ENCODE measurements around the gene NLRP5. TPM values are rescaled to one million over a fixed set of nuclear protein-coding genes. Genes with fewer than 3 reads are reported as not detected.

The NLRP5 gene
- total and polyA plus RNA-seq, 2 of the 8 experiments (the other 6 are each of a cell fraction or from before 2014, with no cell fraction given), result not detected

DNA sequence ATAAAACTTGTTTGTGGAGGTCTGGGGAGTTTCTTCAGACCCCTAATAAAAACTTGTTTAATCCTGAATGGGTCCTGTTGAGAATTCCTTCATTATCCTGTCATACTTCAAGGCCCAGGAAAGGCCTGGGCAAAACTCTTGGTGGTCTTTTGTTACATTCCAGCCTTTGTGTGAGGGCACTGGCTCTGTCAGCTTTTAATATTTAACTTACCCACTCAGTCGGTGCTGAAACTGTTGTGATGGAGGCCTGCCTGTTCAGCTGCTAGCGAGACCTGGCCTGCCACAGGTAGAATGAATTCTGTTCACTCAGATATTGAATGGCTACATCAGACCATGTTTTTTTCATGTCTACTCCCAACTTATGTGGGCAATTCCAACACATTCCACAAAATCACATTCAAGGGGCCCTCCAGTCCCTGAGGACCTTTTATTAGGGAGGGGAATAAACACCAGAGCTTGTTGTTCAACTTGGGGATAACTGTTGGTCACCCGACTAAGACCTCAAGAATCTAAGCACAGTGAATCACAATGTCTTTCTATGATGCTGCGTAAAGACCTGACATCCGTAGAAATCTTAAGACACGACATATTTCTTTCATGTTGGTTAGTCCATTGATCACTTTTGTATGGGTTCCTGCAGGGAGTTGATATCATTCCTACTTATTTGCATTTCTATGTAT is 26.4 kb upstream of the NLRP5 start:
- no peak overlapping the region for H3K14ac ChIP-seq (ENCODE audit: insufficient read length)
- H4K5ac ChIP-seq (ENCODE audit: insufficient read length, low read depth, low read length), result no peak overlapping the region
- no peaks in the 10 kb centered on the region for H3K27me3 ChIP-seq (replicated peaks in 1 of 4; ENCODE audit: control insufficient read depth in 3 of 4, extremely low read depth in 1 of 4, insufficient read depth in 3 of 4, low read length in 3 of 4)
- H3K56ac ChIP-seq (replicated peaks; ENCODE audit: insufficient read length, low read depth, low read length), result no peak overlapping the region
- DNase-seq (ENCODE audit: low read depth in 1 of 2, low spot score in 2 of 2) (no peak), FAIRE-seq (no peak)
- no peak overlapping the region for H3K4ac ChIP-seq (replicated peaks; ENCODE audit: insufficient read length, low read depth, low read length)
- H2BK120ac ChIP-seq (replicated peaks; ENCODE audit: low read depth, low read length), result no peak overlapping the region
- WGBS, 2 experiments (ENCODE audit: extremely low coverage in 1 of 2, insufficient coverage in 1 of 2, insufficient read length in 1 of 2, insufficient replicate concordance in 2 of 2, low coverage in 1 of 2, low lambda C conversion rate in 2 of 2, missing lambda C conversion rate in 1 of 2), result 80% methylated on average over 6 of the region's 6 CpGs; no CpG with 5 or more reads in 1 of the 2 experiments
- no peak overlapping the region for H3K23ac ChIP-seq (ENCODE audit: insufficient read length)
- no peak overlapping the region for H2BK15ac ChIP-seq (ENCODE audit: low read length)
- TF ChIP-seq NRF1 (IDR thresholded peaks at IDR 0.05; ENCODE audit: low read depth, low read length) (no peak), GTF2F1 (IDR thresholded peaks at IDR 0.05; ENCODE audit: borderline replicate concordance, low read depth, low read length) (no peak), JUN (IDR thresholded peaks at IDR 0.05; ENCODE audit: low read depth, low read length) (no peak), CEBPB (IDR thresholded peaks at IDR 0.05; ENCODE audit: low read depth, low read length) (no peak), RXRA (IDR thresholded peaks at IDR 0.05; ENCODE audit: insufficient read depth, low read depth, low read length) (no peak), CBX8 (IDR thresholded peaks at IDR 0.05; ENCODE audit: borderline replicate concordance, low read depth, low read length) (no peak), SIX5 (IDR thresholded peaks at IDR 0.05; ENCODE audit: low read depth, low read length) (no peak), TBP (IDR thresholded peaks at IDR 0.05; ENCODE audit: low read depth, low read length) (no peak), SP2 (IDR thresholded peaks at IDR 0.05; ENCODE audit: low read length) (no peak)
- H3K79me2 ChIP-seq (ENCODE audit: control insufficient read depth in 1 of 2, insufficient read depth in 2 of 2, low read length in 2 of 2), result no peaks in the 10 kb centered on the region
- peaks cover 64 to 82% of the 10 kb centered on the region in 2 experiments for H3K9me3 ChIP-seq (ENCODE audit: insufficient read depth in 2 of 2, low read depth in 1 of 2, low read length in 1 of 2)
- H3K18ac ChIP-seq (ENCODE audit: extremely low read depth, low read length), result no peak overlapping the region
- no peak overlapping the region for H3K4me3 ChIP-seq (ENCODE audit: extremely low read depth in 1 of 4, insufficient read depth in 2 of 4, low read depth in 3 of 4, low read length in 4 of 4)
- POLR2A ChIA-PET (ENCODE audit: partially characterized antibody), result no interaction called here
- H2BK12ac ChIP-seq (ENCODE audit: low read depth, low read length), result no peak overlapping the region
- H4K20me1 ChIP-seq (replicated peaks in 1 of 2; ENCODE audit: control insufficient read depth in 1 of 2, insufficient read depth in 2 of 2, low read length in 2 of 2), result no peaks in the 10 kb centered on the region
- H3K23me2 ChIP-seq (ENCODE audit: low read depth, low read length), result no peaks in the 10 kb centered on the region
- CTCF ChIA-PET (ENCODE audit: partially characterized antibody), result interaction anchor here (0.8 kb wide), 1 partner anchor 105 kb away, joined by 3 read pairs; no protein-coding TSS in a partner anchor
- no peak overlapping the region for H3K9ac ChIP-seq (replicated peaks in 1 of 4; ENCODE audit: extremely low read depth in 1 of 4, low read depth in 3 of 4, low read length in 3 of 4)
- no peak overlapping the region for H4K91ac ChIP-seq (replicated peaks; ENCODE audit: insufficient read length, low read length)
- H3K4me1 ChIP-seq (replicated peaks in 1 of 4; ENCODE audit: control insufficient read depth in 3 of 4, insufficient read depth in 4 of 4, low read length in 3 of 4), result no peaks in the 10 kb centered on the region
- no peak overlapping the region for H2AFZ ChIP-seq (ENCODE audit: low read length)
- H3K27ac ChIP-seq (ENCODE audit: low read depth, low read length), result no peak overlapping the region
- H3K79me1 ChIP-seq (ENCODE audit: low read depth, low read length), result no peaks in the 10 kb centered on the region
- H2BK20ac ChIP-seq (ENCODE audit: low read length), result no peak overlapping the region
- H3K36me3 ChIP-seq (ENCODE audit: control insufficient read depth in 2 of 4, insufficient read depth in 4 of 4, low read length in 3 of 4), result no peaks in the 10 kb centered on the region
- no peak overlapping the region for H2AK5ac ChIP-seq (ENCODE audit: low read depth, low read length)
- H2BK5ac ChIP-seq (ENCODE audit: low read depth, low read length), result no peak overlapping the region
- no peak overlapping the region for H4K8ac ChIP-seq (ENCODE audit: extremely low read depth, insufficient read depth, low read length)
- H3K4me2 ChIP-seq (ENCODE audit: insufficient read depth in 1 of 2, low read depth in 2 of 2, low read length in 2 of 2), result no peak overlapping the region
